ENCODE measurements around the gene MTR.

DNA sequence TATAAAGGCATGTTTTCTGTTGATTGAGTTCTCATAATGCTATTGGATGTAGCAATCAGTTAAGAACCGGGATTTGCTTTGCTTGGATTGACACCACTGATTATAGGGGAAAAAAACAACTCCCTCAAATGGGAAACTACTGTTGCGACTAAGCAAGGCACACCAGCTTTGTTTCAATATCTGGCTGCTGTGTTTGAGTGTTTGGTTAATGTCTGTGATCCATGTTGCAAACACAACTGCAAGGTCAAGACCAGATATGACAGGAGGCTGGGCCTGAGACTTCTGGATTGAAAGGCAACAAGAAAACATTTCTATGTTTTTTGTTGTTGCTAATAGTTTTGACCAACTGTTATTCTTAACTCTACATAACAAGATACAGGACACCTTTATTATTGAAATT lies 50.7 kb downstream of the MTR start:
- TF ChIP-seq, protein P1, sequence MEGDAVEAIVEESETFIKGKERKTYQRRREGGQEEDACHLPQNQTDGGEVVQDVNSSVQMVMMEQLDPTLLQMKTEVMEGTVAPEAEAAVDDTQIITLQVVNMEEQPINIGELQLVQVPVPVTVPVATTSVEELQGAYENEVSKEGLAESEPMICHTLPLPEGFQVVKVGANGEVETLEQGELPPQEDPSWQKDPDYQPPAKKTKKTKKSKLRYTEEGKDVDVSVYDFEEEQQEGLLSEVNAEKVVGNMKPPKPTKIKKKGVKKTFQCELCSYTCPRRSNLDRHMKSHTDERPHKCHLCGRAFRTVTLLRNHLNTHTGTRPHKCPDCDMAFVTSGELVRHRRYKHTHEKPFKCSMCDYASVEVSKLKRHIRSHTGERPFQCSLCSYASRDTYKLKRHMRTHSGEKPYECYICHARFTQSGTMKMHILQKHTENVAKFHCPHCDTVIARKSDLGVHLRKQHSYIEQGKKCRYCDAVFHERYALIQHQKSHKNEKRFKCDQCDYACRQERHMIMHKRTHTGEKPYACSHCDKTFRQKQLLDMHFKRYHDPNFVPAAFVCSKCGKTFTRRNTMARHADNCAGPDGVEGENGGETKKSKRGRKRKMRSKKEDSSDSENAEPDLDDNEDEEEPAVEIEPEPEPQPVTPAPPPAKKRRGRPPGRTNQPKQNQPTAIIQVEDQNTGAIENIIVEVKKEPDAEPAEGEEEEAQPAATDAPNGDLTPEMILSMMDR (IDR thresholded peaks at IDR 0.05) = no peak
- no peak for TF ChIP-seq POLR2A (IDR thresholded peaks at IDR 0.05)
